Neuronal stem cell (in vitro differentiated cells): ENCODE results near the gene ATG9A.

Experiments used
- DNase-seq: peaks from one replicate; pipeline ENCODE4 v3.0.0-alpha.2; 2013; ENCODE audit warnings: low spot score
- H2AFZ ChIP-seq: one replicate; pipeline ENCODE4 v1.6.1; 2013; ENCODE audit warnings: mild to moderate bottlenecking, low read length, inconsistent platforms
- H2AK5ac ChIP-seq: 2 replicates; pipeline ENCODE4 v1.6.1; 2013; ENCODE audit warnings: low read depth, mild to moderate bottlenecking, inconsistent platforms, low read length, moderate library complexity, mixed read lengths
- H2BK120ac ChIP-seq: 2 replicates; pipeline ENCODE4 v1.6.1; 2013; ENCODE audit warnings: low read depth, mild to moderate bottlenecking, inconsistent platforms, low read length, moderate library complexity, mixed read lengths
- H2BK12ac ChIP-seq: one replicate; pipeline ENCODE4 v1.6.1; 2013; ENCODE audit warnings: low read length, inconsistent platforms
- H2BK15ac ChIP-seq: 2 replicates; pipeline ENCODE4 v1.6.1; 2013; ENCODE audit warnings: mild to moderate bottlenecking, low read length, inconsistent platforms, mixed read lengths
- H2BK5ac ChIP-seq: one replicate; pipeline ENCODE4 v1.6.1; 2013; ENCODE audit warnings: inconsistent platforms, mild to moderate bottlenecking, low read length, moderate library complexity
- H3K14ac ChIP-seq: one replicate; pipeline ENCODE4 v1.6.1; 2013; ENCODE audit warnings: low read length, inconsistent platforms
- H3K18ac ChIP-seq: 2 replicates; pipeline ENCODE4 v1.6.1; 2013; ENCODE audit warnings: low read length, inconsistent platforms
- H3K23ac ChIP-seq: 2 replicates; pipeline ENCODE4 v1.6.1; 2013; ENCODE audit warnings: low read depth, mild to moderate bottlenecking, mixed read lengths, low read length, inconsistent platforms; ENCODE audit not compliant: poor library complexity
- H3K27ac ChIP-seq: replicated peaks from 3 replicates; pipeline ENCODE4 v1.5.1; 2013; ENCODE audit warnings: low read length, inconsistent platforms
- H3K27me3 ChIP-seq, 3 experiments: 2 replicates each; pipeline ENCODE4 v1.6.1; 2013; ENCODE audit warnings: low read length in 3 of 3, mild to moderate bottlenecking in 2 of 3, inconsistent platforms in 1 of 3, low read depth in 1 of 3, mixed read lengths in 1 of 3, moderate library complexity in 1 of 3; ENCODE audit not compliant: control insufficient read depth in 3 of 3, insufficient read depth in 3 of 3
- H3K36me3 ChIP-seq, 2 donors: replicated peaks in 1 of 2; 2 replicates each; pipeline ENCODE4 v1.6.1; 2013; ENCODE audit warnings: low read length in 2 of 2; ENCODE audit not compliant: control insufficient read depth in 2 of 2, insufficient read depth in 2 of 2
- H3K4ac ChIP-seq: 2 replicates; pipeline ENCODE4 v1.6.1; 2013; ENCODE audit warnings: inconsistent platforms, mild to moderate bottlenecking, low read length, moderate library complexity
- H3K4me1 ChIP-seq, 2 donors: 1 replicate in 1 of 2; 2 replicates in 1 of 2; pipeline ENCODE4 v1.6.1; 2013; ENCODE audit warnings: low read length in 2 of 2, low read depth in 1 of 2; ENCODE audit not compliant: control insufficient read depth in 2 of 2, insufficient read depth in 1 of 2
- H3K4me2 ChIP-seq: one replicate; pipeline ENCODE4 v1.6.1; 2013; ENCODE audit warnings: mild to moderate bottlenecking, low read length, inconsistent platforms; ENCODE audit not compliant: insufficient read depth, poor library complexity, severe bottlenecking
- H3K4me3 ChIP-seq, 2 donors: 2 replicates each; pipeline ENCODE4 v1.5.1; 2013; ENCODE audit warnings: low read length in 2 of 2, mild to moderate bottlenecking in 2 of 2, inconsistent platforms in 1 of 2, moderate library complexity in 1 of 2
- H3K79me1 ChIP-seq: one replicate; pipeline ENCODE4 v1.6.1; 2013; ENCODE audit warnings: low read depth, mild to moderate bottlenecking, inconsistent platforms, low read length, moderate library complexity
- H3K9ac ChIP-seq: one replicate; pipeline ENCODE4 v1.6.1; 2013; ENCODE audit warnings: mild to moderate bottlenecking, low read depth, low read length, inconsistent platforms; ENCODE audit not compliant: poor library complexity
- H3K9me3 ChIP-seq, 2 donors: replicated peaks in 1 of 2; 2 replicates each; pipeline versions ENCODE3 to v1.6.1; 2013; ENCODE audit warnings: low read length in 2 of 2, mild to moderate bottlenecking in 2 of 2, inconsistent platforms in 1 of 2, low read depth in 1 of 2, mixed read lengths in 1 of 2, moderate library complexity in 1 of 2; ENCODE audit not compliant: control insufficient read depth in 2 of 2, insufficient read depth in 1 of 2
- H4K8ac ChIP-seq: one replicate; pipeline ENCODE4 v1.6.1; 2013; ENCODE audit warnings: low read depth, mild to moderate bottlenecking, inconsistent platforms, low read length, moderate library complexity
- H4K91ac ChIP-seq: one replicate; pipeline ENCODE4 v1.6.1; 2013; ENCODE audit warnings: low read length, low read depth, mild to moderate bottlenecking, inconsistent platforms; ENCODE audit not compliant: poor library complexity
- WGBS, 2 donors: extraction: QIAGEN DNeasy Blood & Tissue Kit; methylation state at CpG; one replicate each; pipeline ENCODE4 v1.1.7; 2013; ENCODE audit warnings: missing lambda C conversion rate in 2 of 2, mixed read lengths in 1 of 2; ENCODE audit not compliant: insufficient read length in 2 of 2, insufficient replicate concordance in 1 of 2; ENCODE audit errors: extremely low coverage in 2 of 2; 5-methylcytosine and 5-hydroxymethylcytosine counted together

The ATG9A gene

DNA sequence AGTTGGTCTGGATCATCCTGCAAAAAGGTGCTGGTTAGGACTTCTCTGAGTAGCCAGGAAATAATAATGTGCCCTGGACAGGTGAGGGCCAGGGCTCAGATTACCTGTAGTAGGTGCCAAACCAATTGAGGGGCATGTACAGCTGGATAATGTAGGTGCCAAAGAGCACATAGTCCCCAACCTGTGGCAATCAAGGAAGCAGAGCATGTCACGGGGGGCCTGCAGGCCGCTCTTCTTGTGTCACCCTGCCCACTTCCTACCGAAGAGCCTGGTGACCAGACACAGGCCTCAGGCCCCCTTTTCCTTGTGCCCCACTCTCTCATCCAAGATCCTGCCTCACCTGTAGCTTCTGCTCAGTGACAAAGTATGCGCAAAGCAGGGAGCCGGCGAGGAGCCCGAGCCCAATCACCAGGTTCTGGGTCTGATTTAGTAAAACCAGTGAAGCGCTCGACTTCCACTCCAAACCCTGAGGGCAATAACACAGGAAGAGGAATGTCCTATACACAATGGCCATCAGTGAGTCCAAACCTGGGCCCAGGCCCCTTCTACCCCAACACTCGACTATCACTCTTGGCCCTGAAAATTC, 15.9 kb downstream of the ATG9A start:
- H3K36me3 ChIP-seq, result peaks cover 50 to 75% of the 10 kb centered on the region in 2 donors
- no peaks in the 10 kb centered on the region for H3K9me3 ChIP-seq
- no peak for DNase-seq
- no peaks in the 10 kb centered on the region for H3K79me1 ChIP-seq
- no peak overlapping the region for H3K9ac ChIP-seq
- no peak overlapping the region for H3K18ac ChIP-seq
- H3K4me1 ChIP-seq, result peaks cover 2 to 4% of the 10 kb centered on the region in 2 donors
- H3K27ac ChIP-seq, result no peak overlapping the region
- H2BK5ac ChIP-seq, result no peak overlapping the region
- WGBS, 2 donors, result no CpG with 5 or more reads among the region's 10 CpGs
- H2BK120ac ChIP-seq, result no peak overlapping the region
- no peak overlapping the region for H4K8ac ChIP-seq
- H3K4ac ChIP-seq, result no peak overlapping the region
- H3K4me2 ChIP-seq, result no peak overlapping the region
- no peak overlapping the region for H4K91ac ChIP-seq
- H2AFZ ChIP-seq, result no peak overlapping the region
- H3K14ac ChIP-seq, result no peak overlapping the region
- H3K4me3 ChIP-seq, result no peak overlapping the region
- H2BK15ac ChIP-seq, result no peak overlapping the region
- no peak overlapping the region for H2AK5ac ChIP-seq
- H3K27me3 ChIP-seq, result no peaks in the 10 kb centered on the region
- H3K23ac ChIP-seq, result no peak overlapping the region
- no peak overlapping the region for H2BK12ac ChIP-seq

DNA sequence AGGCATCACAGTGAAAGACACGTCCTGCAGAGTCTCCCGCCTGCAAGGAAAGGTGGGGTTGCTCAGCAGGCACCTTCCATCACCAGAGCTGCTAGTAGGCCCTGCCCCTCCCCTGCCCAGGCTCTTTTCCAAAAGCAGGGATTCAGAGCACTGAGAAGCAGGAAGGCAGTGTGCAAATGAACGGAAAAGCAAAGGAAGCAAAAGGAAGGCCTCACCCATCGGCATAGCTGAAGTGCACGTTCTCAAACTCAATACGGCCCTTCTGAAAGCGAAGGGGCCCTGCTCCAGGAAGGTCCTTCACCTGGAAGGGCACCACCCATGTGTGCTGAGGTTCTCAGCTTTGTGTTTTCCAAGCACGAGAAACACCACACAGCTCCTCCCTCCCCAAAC, 16.4 kb downstream of the ATG9A start:
- Histone ChIP-seq H2BK5ac (no peak overlapping the region), H2BK15ac (no peak overlapping the region), H4K91ac (no peak overlapping the region), H3K14ac (no peak overlapping the region), H3K27me3 (no peaks in the 10 kb centered on the region), H4K8ac (no peak overlapping the region), H3K4me3 (no peak overlapping the region), H2AK5ac (no peak overlapping the region), H2BK120ac (no peak overlapping the region), H3K23ac (no peak overlapping the region), H3K27ac (no peak overlapping the region), H3K36me3 (peaks cover 54 to 81% of the 10 kb centered on the region in 2 donors), H3K18ac (no peak overlapping the region), H3K4ac (no peak overlapping the region), H3K4me1 (peaks cover 1 to 2% of the 10 kb centered on the region in 2 donors), H3K79me1 (no peaks in the 10 kb centered on the region), H2BK12ac (no peak overlapping the region), H3K4me2 (no peak overlapping the region), H2AFZ (no peak overlapping the region), H3K9ac (peak overlapping the region; percentile 3), H3K9me3 (no peaks in the 10 kb centered on the region)
- no peak for DNase-seq
- WGBS, 2 donors, result no CpG with 5 or more reads among the region's 8 CpGs

DNA sequence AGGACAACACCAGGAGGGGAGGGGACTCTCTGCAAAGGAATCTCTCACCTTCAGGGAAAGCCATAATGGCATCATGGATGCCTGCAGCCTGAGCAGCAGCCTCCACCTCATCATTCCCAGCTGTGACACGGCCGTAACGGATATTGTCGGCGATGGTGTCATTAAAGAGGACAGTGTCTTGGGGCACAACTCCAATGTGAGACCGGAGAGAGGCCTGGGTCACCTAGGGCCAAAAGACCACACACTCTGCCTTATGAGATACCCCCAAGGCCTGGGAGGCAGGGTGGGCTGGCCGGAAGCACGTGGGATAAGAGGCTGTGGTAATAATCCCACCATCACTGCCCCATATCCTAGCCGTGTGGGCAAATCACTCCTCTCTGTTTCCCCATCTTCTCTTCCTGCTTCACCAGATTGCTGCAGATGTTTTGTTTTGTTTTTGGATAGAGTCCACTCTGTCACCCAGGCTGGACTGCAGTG, 18.5 kb downstream of the ATG9A start:
- DNase-seq, result no peak
- Histone ChIP-seq H3K36me3 (peaks cover 52 to 76% of the 10 kb centered on the region in 2 donors), H4K91ac (no peak overlapping the region), H3K4me2 (no peak overlapping the region), H3K4me3 (no peak overlapping the region), H3K23ac (no peak overlapping the region), H3K27ac (no peak overlapping the region), H3K79me1 (no peaks in the 10 kb centered on the region), H2BK15ac (no peak overlapping the region), H3K27me3 (no peaks in the 10 kb centered on the region), H3K18ac (no peak overlapping the region), H2BK5ac (no peak overlapping the region), H4K8ac (no peak overlapping the region), H2BK120ac (no peak overlapping the region), H2BK12ac (no peak overlapping the region), H2AFZ (no peak overlapping the region), H3K14ac (no peak overlapping the region), H3K9me3 (no peaks in the 10 kb centered on the region), H3K4ac (no peak overlapping the region), H3K9ac (no peak overlapping the region), H2AK5ac (no peak overlapping the region), H3K4me1 (peaks cover 7 to 8% of the 10 kb centered on the region in 2 donors)
- no CpG with 5 or more reads among the region's 9 CpGs for WGBS, 2 donors

GRCh38 chr2:219210196-219210885, 19.1 kb downstream of the ATG9A start:
- H3K27me3 ChIP-seq, result no peaks in the 10 kb centered on the region
- no CpG with 5 or more reads among the region's 24 CpGs for WGBS, 2 donors
- peaks cover 51 to 70% of the 10 kb centered on the region in 2 donors for H3K36me3 ChIP-seq
- no peak overlapping the region for H3K18ac ChIP-seq
- H2BK15ac ChIP-seq, result no peak overlapping the region
- H2AK5ac ChIP-seq, result no peak overlapping the region
- no peak overlapping the region for H2AFZ ChIP-seq
- H3K4me1 ChIP-seq, result peaks cover 7 to 8% of the 10 kb centered on the region in 2 donors
- H3K4me2 ChIP-seq, result no peak overlapping the region
- H3K79me1 ChIP-seq, result no peaks in the 10 kb centered on the region
- no peak overlapping the region for H4K8ac ChIP-seq
- no peak overlapping the region for H3K23ac ChIP-seq
- H3K27ac ChIP-seq, result no peak overlapping the region
- no peak overlapping the region for H3K4me3 ChIP-seq
- H2BK12ac ChIP-seq, result no peak overlapping the region
- no peak overlapping the region for H2BK120ac ChIP-seq
- H2BK5ac ChIP-seq, result no peak overlapping the region
- H3K14ac ChIP-seq, result no peak overlapping the region
- H3K9ac ChIP-seq, result no peak overlapping the region
- H3K4ac ChIP-seq, result no peak overlapping the region
- H3K9me3 ChIP-seq, result no peaks in the 10 kb centered on the region
- DNase-seq, result no peak
- H4K91ac ChIP-seq, result no peak overlapping the region
